GM18519 (cell line): ENCODE results near the gene LST1.
"Not testable (repeated sequence)": the region's sequence is repeated elsewhere in the genome, so short reads cannot be mapped to it uniquely, and the experiment has no call there.

ENCODE experiments used
- ATAC-seq: cut with Tn5 transposase; IDR thresholded peaks from one replicate; pipeline ENCODE4 v1.9.1; 2021; ENCODE audit warnings: mild to moderate bottlenecking, moderate library complexity; ENCODE audit not compliant: unreplicated experiment, low FRiP score

The LST1 gene

GRCh38 chr6:31580438-31580740, 5.7 kb upstream of the LST1 start:
- ATAC-seq = no peak

- peak; percentile 58 for ATAC-seq
Measured at GRCh38 chr6:31580807-31581433, 5.2 kb upstream of the LST1 start.

GRCh38 chr6:31581434-31582229, 4.4 kb upstream of the LST1 start:
- ATAC-seq = no peak

GRCh38 chr6:31582230-31582643, 3.8 kb upstream of the LST1 start, which contains the start of gene LTB:
Gene LTB, minus strand, starts transcription at chr6:31582424. Its CDS starts 7 bp downstream, at chr6:31582417.
- ATAC-seq = no peak

GRCh38 chr6:31585491-31585890, 586 bp upstream of the LST1 start:
- no peak for ATAC-seq

GRCh38 chr6:31586599-31587281, 663 bp downstream of the LST1 start:
- ATAC-seq = no peak

- ATAC-seq = no peak
Measured at GRCh38 chr6:31587791-31588777, 2.0 kb downstream of the LST1 start.

- no peak for ATAC-seq
Measured at GRCh38 chr6:31588871-31589650, 3.0 kb downstream of the LST1 start.

GRCh38 chr6:31590691-31591090, 4.6 kb downstream of the LST1 start:
- ATAC-seq = not testable (repeated sequence)

- no peak for ATAC-seq
Measured at GRCh38 chr6:31592396-31592771, 6.3 kb downstream of the LST1 start.

- ATAC-seq = no peak
Measured at GRCh38 chr6:31597006-31597405, 10.9 kb downstream of the LST1 start.

- ATAC-seq = no peak
Measured at GRCh38 chr6:31607317-31607716, 21.2 kb downstream of the LST1 start.

- ATAC-seq = no peak
Measured at GRCh38 chr6:31609519-31610406, 23.7 kb downstream of the LST1 start.

- no peak for ATAC-seq
Measured at GRCh38 chr6:31610968-31611367, 24.9 kb downstream of the LST1 start.

- ATAC-seq = no peak
Measured at GRCh38 chr6:31614075-31614619, 28.1 kb downstream of the LST1 start.

- ATAC-seq = no peak
Measured at GRCh38 chr6:31614684-31615578, 28.9 kb downstream of the LST1 start, which contains the start of gene AIF1. Gene AIF1, plus strand, starts transcription at chr6:31615234. Its CDS starts 96 bp downstream, at chr6:31615330.

- no peak for ATAC-seq
Measured at GRCh38 chr6:31615748-31616147, 29.7 kb downstream of the LST1 start.
